Pancreas (tissue), 10 donors: ENCODE measurements around the gene CLEC2D. TPM values are rescaled to one million over a fixed set of nuclear protein-coding genes. Genes with fewer than 3 reads are reported as not detected.

Experiments
- ATAC-seq, 4 donors: fragments of 200-7000 bp; cut with Tn5 transposase; one replicate each; pipeline versions ENCODE4 v1.8.0 to v1.9.1; 2020; ENCODE audit warnings: mild to moderate bottlenecking in 4 of 4, moderate library complexity in 4 of 4
- DNase-seq, 6 donors: peaks; one replicate each; pipeline ENCODE4 v3.0.0-alpha.2; 2020
- FAIRE-seq: peaks from 2 replicates; lab custom pipeline; 2012; peaks lifted over from hg19 to GRCh38; lab: Jason Lieb, UNC
- H3K27ac ChIP-seq, 4 donors: fragments of 200-600 bp; sonication (generic); 1 replicate in 3 of 4; 2 replicates in 1 of 4; pipeline versions ENCODE4 v1.5.0 to v1.8.0; 2020
- H3K27me3 ChIP-seq, 4 donors: fragments of 200-600 bp; one replicate each; pipeline ENCODE4 v1.8.0; 2021
- H3K36me3 ChIP-seq, 3 donors: fragments of 200-600 bp; sonication (generic) in 1 of 3; one replicate each; pipeline versions ENCODE4 v1.5.0 to v1.8.0; 2020 to 2021
- H3K4me1 ChIP-seq, 3 donors: fragments of 200-600 bp; one replicate each; pipeline ENCODE4 v1.8.0; 2021
- H3K4me3 ChIP-seq, 4 donors: fragments of 200-600 bp; sonication (generic) in 2 of 4; one replicate each; pipeline versions ENCODE4 v1.5.0 to v1.8.0; 2020 to 2021
- H3K9me3 ChIP-seq, 4 donors: fragments of 200-600 bp; one replicate each; pipeline ENCODE4 v1.8.0; 2021
- CTCF ChIP-seq, 4 donors: fragments of 200-600 bp; sonication (generic) in 3 of 4; IDR thresholded peaks; one replicate each; pipeline versions ENCODE4 v1.5.0 to v1.8.0; 2021; ENCODE audit warnings: antibody characterized with exemption in 4 of 4
- WGBS, 2 donors: extraction: QIAGEN DNeasy Blood & Tissue Kit; methylation state at CpG; one replicate each; pipeline ENCODE4 v1.1.7; 2013; 5-methylcytosine and 5-hydroxymethylcytosine counted together
- intact Hi-C, 3 donors: fragments of 100-400 bp; cut with DNase I; formaldehyde crosslinking; loops; one replicate each; pipeline versions ENCODE4 v1.11.1 to v1.14.2; 2022
- polyA plus RNA-seq, 2 donors: library from polyadenylated mRNA; stranded (reverse); fragments of 200-250 nt; gene quantifications; one replicate each; pipeline ENCODE4 v1.2.3, GENCODE V29; 2013
- total RNA-seq, 6 donors: library from RNA; stranded (reverse); fragmentation: NEBNext Ultra II Directional in 4 of 6; extraction: Animal tissue kit (Norgen Biotek cat#: 25700) in 4 of 6; gene quantifications; one replicate each; pipeline versions ENCODE4 v1.2.1 to v1.2.4, GENCODE V29; 2021 to 2023
- donor health status: healthy with polysubstance abuse.
- donor health status: DM: no; HTN: no; CAD: no; lungs with moderate emphysema.
- donor health status: DM: no; HTN: no; CAD: no.
- donor health status: control.
- donor health status: control.
- donor health status: Bipolar disorder and iron deficiency.
- donor health status: DM: yes; HTN: yes; CAD: no.
- donor health status: DM: no; HTN: no; CAD: no.
- donor health status: DM: no; HTN: no; CAD: no.
- donor health status: DM: yes; HTN: yes; CAD: no.

The CLEC2D gene
- total and polyA plus RNA-seq, 8 donors = 1.1 to 5.7 (median 2.8) TPM

GRCh38 chr12:9724023-9724422 is 54.5 kb downstream of the CLEC2D start:
- ATAC-seq (no peak), FAIRE-seq (no peak), DNase-seq (no peak)
- no peaks in the 10 kb centered on the region for H3K27me3 ChIP-seq
- WGBS, 2 donors = 76 to 87% methylated on average over 1 of the region's 1 CpG
- TF ChIP-seq CTCF (IDR thresholded peaks at IDR 0.05) = no peak
- intact Hi-C loops = no loop called here
- H3K4me3 ChIP-seq = no peak overlapping the region
- H3K4me1 ChIP-seq = peaks cover 0 to 6% (median 0%) of the 10 kb centered on the region in 3 donors
- H3K27ac ChIP-seq = no peak overlapping the region
- H3K9me3 ChIP-seq = no peaks in the 10 kb centered on the region
- H3K36me3 ChIP-seq = no peaks in the 10 kb centered on the region

GRCh38 chr12:9725213-9725870 is 55.8 kb downstream of the CLEC2D start:
- Histone ChIP-seq H3K27me3 (no peaks in the 10 kb centered on the region), H3K9me3 (no peaks in the 10 kb centered on the region), H3K4me1 (peaks cover 0 to 6% (median 0%) of the 10 kb centered on the region in 3 donors), H3K27ac (no peak overlapping the region), H3K4me3 (no peak overlapping the region), H3K36me3 (no peaks in the 10 kb centered on the region)
- no peak for ATAC-seq
- no peak for FAIRE-seq
- 53 to 78% methylated on average over 2 of the region's 2 CpGs for WGBS, 2 donors
- intact Hi-C loops = no loop called here
- DNase-seq = no peak
- no peak for TF ChIP-seq CTCF (IDR thresholded peaks at IDR 0.05)

GRCh38 chr12:9727813-9728212 is 58.3 kb downstream of the CLEC2D start:
- Histone ChIP-seq H3K27me3 (no peaks in the 10 kb centered on the region), H3K4me3 (no peak overlapping the region), H3K36me3 (no peaks in the 10 kb centered on the region), H3K4me1 (no peaks in the 10 kb centered on the region), H3K27ac (no peak overlapping the region), H3K9me3 (no peaks in the 10 kb centered on the region)
- FAIRE-seq (no peak), DNase-seq (no peak), ATAC-seq (no peak)
- 20 to 37% methylated on average over 1 of the region's 1 CpG for WGBS, 2 donors
- intact Hi-C loops = no loop called here
- TF ChIP-seq CTCF (IDR thresholded peaks at IDR 0.05) = no peak

GRCh38 chr12:9729082-9729481 is 59.6 kb downstream of the CLEC2D start:
- intact Hi-C loops = no loop called here
- FAIRE-seq (no peak), DNase-seq (no peak), ATAC-seq (no peak)
- H3K27me3 ChIP-seq = no peaks in the 10 kb centered on the region
- H3K9me3 ChIP-seq = no peaks in the 10 kb centered on the region
- TF ChIP-seq CTCF (IDR thresholded peaks at IDR 0.05) = no peak
- no peak overlapping the region for H3K4me3 ChIP-seq
- no peaks in the 10 kb centered on the region for H3K36me3 ChIP-seq
- no peak overlapping the region for H3K27ac ChIP-seq
- no peaks in the 10 kb centered on the region for H3K4me1 ChIP-seq

GRCh38 chr12:9730011-9730410 is 60.5 kb downstream of the CLEC2D start:
- no peak for TF ChIP-seq CTCF (IDR thresholded peaks at IDR 0.05)
- Histone ChIP-seq H3K36me3 (no peaks in the 10 kb centered on the region), H3K27me3 (no peaks in the 10 kb centered on the region), H3K4me3 (no peak overlapping the region), H3K4me1 (no peaks in the 10 kb centered on the region), H3K27ac (no peak overlapping the region), H3K9me3 (no peaks in the 10 kb centered on the region)
- FAIRE-seq (no peak), ATAC-seq (no peak), DNase-seq (no peak)
- 50 to 66% methylated on average over 3 of the region's 3 CpGs for WGBS, 2 donors
- intact Hi-C loops = no loop called here
